CD14-positive monocyte (primary cell): ENCODE data around the gene PCED1A. TPM values are rescaled to one million over a fixed set of nuclear protein-coding genes. Genes with fewer than 3 reads are reported as not detected.

Experiments used
- DNase-seq, 3 donors: peaks; one replicate each; pipeline ENCODE4 v3.0.0-alpha.2; 2011 to 2022
- H2AFZ ChIP-seq: 2 replicates; pipeline ENCODE4 v1.6.0; 2012; ENCODE audit warnings: mild to moderate bottlenecking, low read depth, low read length, inconsistent platforms; ENCODE audit not compliant: insufficient read depth, poor library complexity, severe bottlenecking
- H3K27ac ChIP-seq, 2 donors: 1 replicate in 1 of 2; 2 replicates in 1 of 2; pipeline ENCODE4 v1.5.1; 2012 to 2013; ENCODE audit warnings: low read length in 2 of 2, control low read depth in 1 of 2, inconsistent platforms in 1 of 2, low read depth in 1 of 2, mild to moderate bottlenecking in 1 of 2
- H3K27me3 ChIP-seq, 2 donors: one replicate each; pipeline versions ENCODE4 v1.6.0 to v1.6.1; 2011 to 2013; ENCODE audit warnings: low read length in 2 of 2; ENCODE audit not compliant: control insufficient read depth in 2 of 2, insufficient read depth in 2 of 2
- H3K36me3 ChIP-seq, 2 donors: replicated peaks in 1 of 2; 1 replicate in 1 of 2; 2 replicates in 1 of 2; pipeline versions ENCODE4 v1.5.1 to v1.6.1; 2012 to 2013; ENCODE audit warnings: low read length in 2 of 2, control low read depth in 1 of 2, inconsistent platforms in 1 of 2, mild to moderate bottlenecking in 1 of 2; ENCODE audit not compliant: insufficient read depth in 2 of 2, control insufficient read depth in 1 of 2
- H3K4me1 ChIP-seq, 2 donors: 1 replicate in 1 of 2; 2 replicates in 1 of 2; pipeline versions ENCODE4 v1.5.1 to v1.6.1; 2012 to 2013; ENCODE audit warnings: low read length in 2 of 2, control low read depth in 1 of 2, inconsistent platforms in 1 of 2, mild to moderate bottlenecking in 1 of 2, moderate library complexity in 1 of 2; ENCODE audit not compliant: insufficient read depth in 2 of 2, control insufficient read depth in 1 of 2
- H3K4me2 ChIP-seq: replicated peaks from 2 replicates; pipeline ENCODE3; 2012; ENCODE audit warnings: low read length, moderate library complexity, mild to moderate bottlenecking; ENCODE audit not compliant: poor library complexity, severe bottlenecking; ENCODE audit errors: extremely low read depth
- H3K4me3 ChIP-seq, 3 experiments: fragments of 200-600 bp in 1 of 3; sonication (generic) in 1 of 3; replicated peaks in 1 of 3; 1 replicate in 2 of 3; 2 replicates in 1 of 3; pipeline ENCODE4 v1.5.1; 2011 to 2013; ENCODE audit warnings: low read length in 3 of 3, mild to moderate bottlenecking in 3 of 3, control low read depth in 2 of 3, low read depth in 2 of 3, inconsistent platforms in 1 of 3, moderate library complexity in 1 of 3
- H3K79me2 ChIP-seq: 2 replicates; pipeline ENCODE4 v1.6.0; 2012; ENCODE audit warnings: mild to moderate bottlenecking, control low read depth, inconsistent platforms, low read length, moderate library complexity; ENCODE audit not compliant: insufficient read depth
- H3K9ac ChIP-seq: 2 replicates; pipeline ENCODE4 v1.6.0; 2017; ENCODE audit warnings: low read length, mild to moderate bottlenecking; ENCODE audit not compliant: insufficient read depth, poor library complexity, severe bottlenecking
- H3K9me3 ChIP-seq, 2 donors: replicated peaks in 1 of 2; 1 replicate in 1 of 2; 2 replicates in 1 of 2; pipeline versions ENCODE4 v1.5.1 to v1.6.1; 2012 to 2013; ENCODE audit warnings: low read length in 2 of 2, control low read depth in 1 of 2; ENCODE audit not compliant: control insufficient read depth in 1 of 2, insufficient read depth in 1 of 2
- H4K20me1 ChIP-seq: 2 replicates; pipeline ENCODE4 v1.6.0; 2012; ENCODE audit warnings: mild to moderate bottlenecking, low read length, control low read depth, moderate library complexity; ENCODE audit not compliant: insufficient read depth
- H3K27ac Mint-ChIP-seq, 7 donors: one replicate each; pipeline ENCODE4 v1.8.0; 2020; ENCODE audit warnings: mild to moderate bottlenecking in 7 of 7, mixed read lengths in 7 of 7, moderate library complexity in 6 of 7, inconsistent platforms in 2 of 7
- H3K27me3 Mint-ChIP-seq, 3 donors: one replicate each; pipeline ENCODE4 v1.8.0; 2021 to 2022; ENCODE audit warnings: low read depth in 3 of 3, mild to moderate bottlenecking in 3 of 3, mixed read lengths in 3 of 3, moderate library complexity in 3 of 3, inconsistent platforms in 1 of 3
- H3K36me3 Mint-ChIP-seq, 2 donors: one replicate each; pipeline ENCODE4 v1.8.0; 2020; ENCODE audit warnings: mixed read lengths in 2 of 2, inconsistent platforms in 1 of 2, mild to moderate bottlenecking in 1 of 2
- H3K4me1 Mint-ChIP-seq: one replicate; pipeline ENCODE4 v1.8.0; 2020; ENCODE audit warnings: mild to moderate bottlenecking, mixed read lengths
- H3K4me3 Mint-ChIP-seq, 2 donors: one replicate each; pipeline ENCODE4 v1.8.0; 2020; ENCODE audit warnings: mild to moderate bottlenecking in 2 of 2, mixed read lengths in 2 of 2, moderate library complexity in 1 of 2
- H3K9me3 Mint-ChIP-seq, 7 donors: one replicate each; pipeline ENCODE4 v1.8.0; 2020 to 2022; ENCODE audit warnings: mixed read lengths in 7 of 7, mild to moderate bottlenecking in 6 of 7, moderate library complexity in 6 of 7, inconsistent platforms in 2 of 7
- WGBS: methylation state at CpG from one replicate; pipeline ENCODE4 v1.1.5; 2013; ENCODE audit warnings: missing lambda C conversion rate; ENCODE audit not compliant: insufficient coverage; 5-methylcytosine and 5-hydroxymethylcytosine counted together
- intact Hi-C, 2 donors: fragments of 100-400 bp; cut with micrococcal nuclease; formaldehyde crosslinking; loops; one replicate each; pipeline versions ENCODE4 v1.15.0 to v1.15.1; 2023
- polyA plus RNA-seq, 3 donors: library from polyadenylated mRNA; depleted of rRNA in 1 of 3; unstranded in 2 of 3; stranded (reverse) in 1 of 3; fragments of 300-500 nt in 2 of 3; fragments of >200 nt in 1 of 3; fragmentation: Illumina TruSeq in 2 of 3; gene quantifications; 1 replicate in 2 of 3; 2 replicates in 1 of 3; pipeline ENCODE4 v1.2.3, GENCODE V29; 2012 to 2021
- TF ChIP-seq, protein P1 (sequence below): fragments of 200-600 bp; IDR thresholded peaks from one replicate; pipeline ENCODE4 v1.8.0; 2022; ENCODE audit warnings: antibody characterized with exemption, mild to moderate bottlenecking

The PCED1A gene
- polyA plus RNA-seq, 3 donors, result 9.1 to 85.2 (median 10.2) TPM

- H3K4me1 ChIP-seq, result no peaks in the 10 kb centered on the region
- intact Hi-C loops, result no loop called here
- no peaks in the 10 kb centered on the region for H3K9me3 ChIP-seq
- no CpG with 5 or more reads among the region's 2 CpGs for WGBS
- no peak for DNase-seq
- no peaks in the 10 kb centered on the region for H3K36me3 ChIP-seq
- Mint-ChIP-seq H3K27me3 (peaks cover 19 to 46% (median 26%) of the 10 kb centered on the region in 3 donors), H3K4me1 (peaks cover 4% of the 10 kb centered on the region), H3K27ac (no peak overlapping the region), H3K4me3 (no peak overlapping the region), H3K9me3 (peaks cover 0 to 3% (median 1%) of the 10 kb centered on the region in 7 donors), H3K36me3 (no peaks in the 10 kb centered on the region)
- H4K20me1 ChIP-seq, result no peaks in the 10 kb centered on the region
- no peaks in the 10 kb centered on the region for H3K79me2 ChIP-seq
- no peak overlapping the region for H3K9ac ChIP-seq
- no peak overlapping the region for H2AFZ ChIP-seq
- H3K27me3 ChIP-seq, result peaks cover 21 to 36% of the 10 kb centered on the region in 2 donors
- TF ChIP-seq, protein P1, sequence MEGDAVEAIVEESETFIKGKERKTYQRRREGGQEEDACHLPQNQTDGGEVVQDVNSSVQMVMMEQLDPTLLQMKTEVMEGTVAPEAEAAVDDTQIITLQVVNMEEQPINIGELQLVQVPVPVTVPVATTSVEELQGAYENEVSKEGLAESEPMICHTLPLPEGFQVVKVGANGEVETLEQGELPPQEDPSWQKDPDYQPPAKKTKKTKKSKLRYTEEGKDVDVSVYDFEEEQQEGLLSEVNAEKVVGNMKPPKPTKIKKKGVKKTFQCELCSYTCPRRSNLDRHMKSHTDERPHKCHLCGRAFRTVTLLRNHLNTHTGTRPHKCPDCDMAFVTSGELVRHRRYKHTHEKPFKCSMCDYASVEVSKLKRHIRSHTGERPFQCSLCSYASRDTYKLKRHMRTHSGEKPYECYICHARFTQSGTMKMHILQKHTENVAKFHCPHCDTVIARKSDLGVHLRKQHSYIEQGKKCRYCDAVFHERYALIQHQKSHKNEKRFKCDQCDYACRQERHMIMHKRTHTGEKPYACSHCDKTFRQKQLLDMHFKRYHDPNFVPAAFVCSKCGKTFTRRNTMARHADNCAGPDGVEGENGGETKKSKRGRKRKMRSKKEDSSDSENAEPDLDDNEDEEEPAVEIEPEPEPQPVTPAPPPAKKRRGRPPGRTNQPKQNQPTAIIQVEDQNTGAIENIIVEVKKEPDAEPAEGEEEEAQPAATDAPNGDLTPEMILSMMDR, result no peak
- H3K4me2 ChIP-seq, result no peak overlapping the region
- H3K27ac ChIP-seq, result no peak overlapping the region
- no peak overlapping the region for H3K4me3 ChIP-seq
These were observed 14.7 kb downstream of the PCED1A start for GRCh38 chr20:2825761-2826160.

DNA sequence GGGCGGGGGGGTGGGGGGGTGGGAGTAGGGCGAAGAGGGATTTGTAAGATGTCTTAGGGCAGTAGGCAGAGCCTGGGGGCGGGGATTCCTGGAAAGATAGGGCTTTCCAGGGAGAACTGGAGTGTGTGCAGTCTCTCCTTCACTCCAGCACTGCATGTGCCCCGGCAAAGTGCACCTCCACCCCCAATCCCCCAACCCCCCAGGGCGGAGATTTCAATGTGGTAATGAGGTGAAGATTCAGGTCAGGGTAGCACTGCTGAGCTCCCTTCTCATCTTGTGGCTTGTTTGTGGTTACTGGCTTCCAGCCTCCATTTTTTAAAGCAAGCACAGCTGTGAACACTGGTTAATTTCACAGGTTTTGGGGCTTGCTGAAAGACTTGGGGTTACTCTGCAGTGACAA lies 18.4 kb downstream of the PCED1A start:
- H3K27me3 Mint-ChIP-seq, result peaks cover 29 to 49% (median 38%) of the 10 kb centered on the region in 3 donors
- H3K4me1 ChIP-seq, result no peaks in the 10 kb centered on the region
- H3K79me2 ChIP-seq, result no peaks in the 10 kb centered on the region
- WGBS, result no CpG with 5 or more reads among the region's 5 CpGs
- no peak overlapping the region for H2AFZ ChIP-seq
- H3K4me2 ChIP-seq, result no peak overlapping the region
- H3K4me1 Mint-ChIP-seq, result peaks cover 4% of the 10 kb centered on the region
- intact Hi-C loops, result no loop called here
- DNase-seq, result no peak
- no peaks in the 10 kb centered on the region for H4K20me1 ChIP-seq
- H3K27ac Mint-ChIP-seq, result no peak overlapping the region
- no peak overlapping the region for H3K27ac ChIP-seq
- H3K4me3 Mint-ChIP-seq, result peak overlapping the region in 1 of 2 donors; percentile 15
- no peaks in the 10 kb centered on the region for H3K9me3 ChIP-seq
- TF ChIP-seq, protein P1, result no peak
- H3K9me3 Mint-ChIP-seq, result peaks cover 0 to 4% (median 2%) of the 10 kb centered on the region in 7 donors
- H3K4me3 ChIP-seq, result no peak overlapping the region
- H3K36me3 Mint-ChIP-seq, result no peaks in the 10 kb centered on the region
- no peak overlapping the region for H3K9ac ChIP-seq
- H3K36me3 ChIP-seq, result no peaks in the 10 kb centered on the region
- peaks cover 23 to 47% of the 10 kb centered on the region in 2 donors for H3K27me3 ChIP-seq
